ENCODE measurements around the gene VCPKMT. TPM values are rescaled to one million over a fixed set of nuclear protein-coding genes. Genes with fewer than 3 reads are reported as not detected.

VCPKMT gene
- total RNA-seq, 1 experiment from 2014 or later: 7.1 TPM

DNA sequence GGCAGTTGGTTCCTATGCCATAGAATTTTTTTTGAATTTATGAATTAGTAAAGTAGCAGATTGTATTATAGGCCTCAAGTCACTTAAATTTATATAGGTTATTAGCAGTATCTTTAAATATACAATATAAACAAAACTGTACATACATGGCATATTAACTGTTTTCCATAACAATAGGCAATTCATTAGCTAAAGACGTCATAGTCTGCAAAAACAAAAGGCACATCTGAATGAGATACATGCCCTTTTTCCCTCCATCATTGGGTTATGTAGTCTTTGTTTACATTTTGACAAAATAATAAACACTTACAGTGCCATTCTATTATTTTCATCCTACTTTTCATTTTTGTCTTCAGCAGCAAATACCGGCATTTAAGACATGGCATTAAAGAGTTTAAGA, 1.1 kb upstream of the VCPKMT start:
- peaks cover 8% of the 10 kb centered on the region for H3K4me1 Mint-ChIP-seq (ENCODE audit: low read depth, unreplicated experiment)
- BruUV-seq (replicated peaks): no TSS peak
- peaks cover 44% of the 10 kb centered on the region for H3K36me3 Mint-ChIP-seq (ENCODE audit: insufficient read depth, unreplicated experiment)
- DNase-seq: no peak
- H3K27me3 Mint-ChIP-seq (ENCODE audit: unreplicated experiment): no peaks in the 10 kb centered on the region
- TF ChIP-seq, protein P1, sequence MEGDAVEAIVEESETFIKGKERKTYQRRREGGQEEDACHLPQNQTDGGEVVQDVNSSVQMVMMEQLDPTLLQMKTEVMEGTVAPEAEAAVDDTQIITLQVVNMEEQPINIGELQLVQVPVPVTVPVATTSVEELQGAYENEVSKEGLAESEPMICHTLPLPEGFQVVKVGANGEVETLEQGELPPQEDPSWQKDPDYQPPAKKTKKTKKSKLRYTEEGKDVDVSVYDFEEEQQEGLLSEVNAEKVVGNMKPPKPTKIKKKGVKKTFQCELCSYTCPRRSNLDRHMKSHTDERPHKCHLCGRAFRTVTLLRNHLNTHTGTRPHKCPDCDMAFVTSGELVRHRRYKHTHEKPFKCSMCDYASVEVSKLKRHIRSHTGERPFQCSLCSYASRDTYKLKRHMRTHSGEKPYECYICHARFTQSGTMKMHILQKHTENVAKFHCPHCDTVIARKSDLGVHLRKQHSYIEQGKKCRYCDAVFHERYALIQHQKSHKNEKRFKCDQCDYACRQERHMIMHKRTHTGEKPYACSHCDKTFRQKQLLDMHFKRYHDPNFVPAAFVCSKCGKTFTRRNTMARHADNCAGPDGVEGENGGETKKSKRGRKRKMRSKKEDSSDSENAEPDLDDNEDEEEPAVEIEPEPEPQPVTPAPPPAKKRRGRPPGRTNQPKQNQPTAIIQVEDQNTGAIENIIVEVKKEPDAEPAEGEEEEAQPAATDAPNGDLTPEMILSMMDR (IDR thresholded peaks at IDR 0.05; ENCODE audit: unreplicated experiment): no peak
- no peak overlapping the region for H3K27ac Mint-ChIP-seq (ENCODE audit: unreplicated experiment)
- CTCF ChIA-PET: no interaction called here
- no peaks in the 10 kb centered on the region for H3K9me3 Mint-ChIP-seq (ENCODE audit: low read depth, unreplicated experiment)
- intact Hi-C loops (cut with micrococcal nuclease; ENCODE audit: unreplicated experiment): loop anchor here (10.0 kb wide), 1 partner anchor 417 kb away; the partner anchor contains the start of gene MAP4K5
- no peak overlapping the region for H3K4me3 Mint-ChIP-seq (ENCODE audit: low read depth, unreplicated experiment)

DNA sequence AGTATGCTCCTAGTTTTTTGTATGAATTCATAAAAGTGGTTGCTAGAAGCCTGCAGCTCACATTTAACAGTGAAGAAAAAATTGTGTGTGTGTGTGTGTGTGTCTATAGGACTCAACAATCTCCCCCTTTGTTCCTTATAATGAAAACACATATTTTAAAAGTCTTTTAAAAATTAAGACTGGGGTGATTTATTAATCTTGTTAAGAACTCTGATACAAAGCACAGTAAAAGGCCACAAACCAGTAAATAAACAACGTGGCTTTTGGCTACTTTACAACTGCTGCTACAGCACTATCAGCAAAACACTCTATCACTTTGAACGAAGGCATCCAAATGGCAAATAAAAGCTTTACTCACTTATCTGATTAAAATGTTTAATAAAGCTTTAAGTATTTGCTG, 594 bp upstream of the VCPKMT start:
- TSS peak; percentile 96 for BruUV-seq (replicated peaks)
- H3K27ac Mint-ChIP-seq (ENCODE audit: unreplicated experiment): peak overlapping the region; percentile 90
- intact Hi-C loops (cut with micrococcal nuclease; ENCODE audit: unreplicated experiment): loop anchor here (10.0 kb wide), 1 partner anchor 418 kb away; the partner anchor contains the start of gene MAP4K5
- peak overlapping the region; percentile 90 for H3K4me3 Mint-ChIP-seq (ENCODE audit: low read depth, unreplicated experiment)
- TF ChIP-seq, protein P1 (IDR thresholded peaks at IDR 0.05; ENCODE audit: unreplicated experiment): no peak
- CTCF ChIA-PET: interaction anchor here (1.2 to 1.4 kb wide), 2 partner anchors 255 to 264 kb away, joined by 4 to 13 read pairs; partner anchors contain the start of gene NEMF
- H3K27me3 Mint-ChIP-seq (ENCODE audit: unreplicated experiment): no peaks in the 10 kb centered on the region
- peaks cover 47% of the 10 kb centered on the region for H3K36me3 Mint-ChIP-seq (ENCODE audit: insufficient read depth, unreplicated experiment)
- H3K4me1 Mint-ChIP-seq (ENCODE audit: low read depth, unreplicated experiment): peaks cover 8% of the 10 kb centered on the region
- H3K9me3 Mint-ChIP-seq (ENCODE audit: low read depth, unreplicated experiment): no peaks in the 10 kb centered on the region
- no peak for DNase-seq

DNA sequence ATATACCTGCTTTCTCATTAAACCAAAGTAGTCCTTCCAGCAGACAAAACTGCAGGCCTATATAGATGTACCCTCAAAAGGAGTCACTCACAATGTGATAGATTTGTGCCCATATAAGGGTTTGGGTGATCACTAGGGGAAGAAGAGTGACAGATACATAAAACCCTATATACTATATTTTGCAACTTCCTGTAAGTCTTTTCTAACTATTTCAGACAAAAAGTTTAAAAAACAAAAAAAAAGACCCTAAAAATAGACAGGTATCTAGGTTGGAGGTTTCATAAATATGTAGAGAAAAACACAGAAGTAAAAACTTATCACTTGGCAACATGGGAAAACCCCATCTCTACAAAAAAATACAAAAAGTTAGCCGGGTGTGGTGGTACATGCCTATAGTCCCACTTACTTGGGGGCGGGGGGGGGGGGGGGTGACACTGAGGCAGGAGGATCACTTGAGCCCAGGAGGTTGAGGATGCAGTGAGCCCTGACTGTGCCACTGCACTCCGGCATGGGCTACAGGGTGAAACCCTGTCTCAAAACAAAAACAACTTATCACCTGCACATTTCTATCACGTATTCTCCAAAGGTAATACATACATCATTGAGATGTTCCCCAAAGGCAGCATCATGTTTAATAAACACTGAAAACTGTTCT, 2.9 kb downstream of the VCPKMT start:
- TF ChIP-seq, protein P1 (IDR thresholded peaks at IDR 0.05; ENCODE audit: unreplicated experiment): no peak
- peaks cover 61% of the 10 kb centered on the region for H3K36me3 Mint-ChIP-seq (ENCODE audit: insufficient read depth, unreplicated experiment)
- peaks cover 8% of the 10 kb centered on the region for H3K4me1 Mint-ChIP-seq (ENCODE audit: low read depth, unreplicated experiment)
- no peaks in the 10 kb centered on the region for H3K27me3 Mint-ChIP-seq (ENCODE audit: unreplicated experiment)
- BruUV-seq (replicated peaks): no TSS peak
- no peak for DNase-seq
- no peak overlapping the region for H3K27ac Mint-ChIP-seq (ENCODE audit: unreplicated experiment)
- CTCF ChIA-PET: no interaction called here
- intact Hi-C loops (cut with micrococcal nuclease; ENCODE audit: unreplicated experiment): loop anchor here (10.0 kb wide), 1 partner anchor 421 kb away; the partner anchor contains the start of gene MAP4K5
- no peak overlapping the region for H3K4me3 Mint-ChIP-seq (ENCODE audit: low read depth, unreplicated experiment)
- no peaks in the 10 kb centered on the region for H3K9me3 Mint-ChIP-seq (ENCODE audit: low read depth, unreplicated experiment)

DNA sequence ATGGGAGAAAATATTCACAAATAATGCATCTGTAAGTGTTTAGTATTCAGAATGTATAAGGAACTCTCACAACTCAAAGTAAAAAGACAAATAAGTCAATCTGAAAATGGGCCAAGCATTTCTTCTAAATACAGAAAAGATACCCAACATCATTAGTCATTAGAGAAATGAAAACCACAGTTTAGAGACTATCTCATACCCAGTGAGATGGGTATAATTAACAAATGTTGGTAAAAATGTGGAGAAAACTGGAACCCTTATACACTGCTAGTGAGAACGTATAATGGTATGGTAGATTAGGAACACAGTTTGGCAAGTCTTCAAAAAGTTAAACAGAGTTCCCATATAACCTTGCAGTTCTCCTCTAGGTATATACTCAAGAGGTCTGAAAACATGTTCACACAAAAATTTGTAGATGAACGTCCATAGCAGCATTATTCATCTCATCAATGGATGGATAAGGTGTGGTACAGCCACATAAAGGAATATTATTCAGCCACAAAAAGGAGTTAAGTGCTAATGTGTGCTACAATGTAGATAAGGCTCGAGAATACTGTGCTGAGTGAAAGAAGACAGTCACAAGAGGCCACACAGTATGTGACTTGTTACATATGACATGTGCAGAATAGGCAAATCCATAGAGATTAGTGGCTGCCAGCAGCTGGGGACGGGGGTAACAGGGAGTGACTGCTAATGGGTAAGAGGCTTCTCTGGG, 5.9 kb downstream of the VCPKMT start:
- DNase-seq: no peak
- CTCF ChIA-PET: interaction anchor here (1.6 kb wide), 1 partner anchor 247 kb away, joined by 6 read pairs; no protein-coding TSS in a partner anchor
- H3K4me3 Mint-ChIP-seq (ENCODE audit: low read depth, unreplicated experiment): no peak overlapping the region
- H3K4me1 Mint-ChIP-seq (ENCODE audit: low read depth, unreplicated experiment): no peaks in the 10 kb centered on the region
- no peak overlapping the region for H3K27ac Mint-ChIP-seq (ENCODE audit: unreplicated experiment)
- BruUV-seq (replicated peaks): no TSS peak
- no peaks in the 10 kb centered on the region for H3K27me3 Mint-ChIP-seq (ENCODE audit: unreplicated experiment)
- peaks cover 61% of the 10 kb centered on the region for H3K36me3 Mint-ChIP-seq (ENCODE audit: insufficient read depth, unreplicated experiment)
- no peaks in the 10 kb centered on the region for H3K9me3 Mint-ChIP-seq (ENCODE audit: low read depth, unreplicated experiment)
- TF ChIP-seq, protein P1 (IDR thresholded peaks at IDR 0.05; ENCODE audit: unreplicated experiment): no peak
- intact Hi-C loops (cut with micrococcal nuclease; ENCODE audit: unreplicated experiment): loop anchor here (10.0 kb wide), 1 partner anchor 424 kb away; the partner anchor contains the start of gene MAP4K5
